Measurements from ENCODE around the gene GPR132. TPM values are rescaled to one million over a fixed set of nuclear protein-coding genes. Genes with fewer than 3 reads are reported as not detected.
A peak's percentile ranks its signal among the peaks of the same experiment; 100 is the strongest.
"Not testable (repeated sequence)": the region's sequence is repeated elsewhere in the genome, so short reads cannot be mapped to it uniquely, and the experiment has no call there.

The GPR132 gene
- total RNA-seq, 1 donor from 2014 or later = 1.3 TPM

DNA sequence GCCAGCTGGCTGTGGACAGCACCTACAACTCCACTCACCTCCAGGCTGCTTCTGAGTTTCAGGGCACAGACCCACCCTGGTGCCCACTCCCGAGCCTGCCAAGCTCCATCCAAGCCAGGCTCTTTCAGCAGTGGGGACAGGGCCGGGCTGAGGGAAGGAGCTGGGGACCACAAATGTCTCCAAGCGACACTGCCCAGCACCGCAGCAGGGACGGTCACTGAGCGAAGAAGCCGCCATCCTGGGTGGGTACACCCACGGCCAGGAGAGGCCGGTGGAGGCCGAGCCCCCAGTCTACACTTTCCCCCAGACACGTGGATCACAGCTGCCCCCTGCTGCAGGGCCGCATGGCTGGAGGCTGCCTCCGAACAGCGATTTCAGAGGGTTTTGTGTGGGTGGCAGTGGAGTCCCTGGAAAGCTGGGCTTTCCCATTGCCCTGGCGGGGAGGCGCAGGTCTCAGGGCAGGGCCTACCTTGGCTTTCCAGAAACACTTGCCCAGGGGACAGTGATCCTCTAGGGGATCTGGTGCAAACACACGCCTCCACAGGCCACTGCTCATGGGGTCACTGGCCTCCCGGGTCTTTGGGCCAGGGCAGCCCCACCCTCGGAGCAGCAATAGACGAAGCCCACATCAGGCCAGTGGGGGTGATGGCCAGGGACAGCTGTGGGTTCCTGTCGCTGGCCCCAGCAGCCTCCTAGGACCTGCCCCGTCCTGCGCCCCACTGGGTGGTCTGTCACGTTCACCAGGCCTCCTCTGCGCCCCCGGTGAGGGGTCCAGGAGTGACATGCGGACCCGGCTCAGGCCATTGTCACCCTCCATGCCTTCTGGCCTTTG lies 1.2 kb upstream of the GPR132 start:
- no peak for ATAC-seq

DNA sequence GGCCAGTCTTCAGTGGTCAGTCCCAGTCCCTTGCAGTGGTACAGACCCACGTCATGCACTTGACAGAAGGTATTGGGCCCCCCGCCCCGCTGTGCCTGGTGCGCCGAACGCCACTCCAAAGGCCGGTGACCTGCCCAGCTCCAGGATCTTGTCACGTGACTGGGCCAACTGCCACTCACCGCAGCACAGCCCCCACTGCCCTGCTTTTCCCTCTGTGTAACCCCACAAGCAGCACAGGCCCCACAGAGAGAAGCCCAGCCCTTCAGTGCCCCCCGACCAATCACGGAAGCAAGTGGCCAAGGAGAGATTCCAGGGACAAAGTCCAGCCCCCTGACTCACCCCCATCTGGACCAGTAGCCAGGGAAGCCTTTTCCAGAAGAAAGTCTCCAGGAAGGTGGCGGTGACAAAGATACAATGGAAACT lies 498 bp downstream of the GPR132 start:
- DNase-seq (peak; percentile 45), ATAC-seq (peak; percentile 10)

More for the DNA sequence above, 1.2 kb upstream of the GPR132 start:
- intact Hi-C loops (cut with micrococcal nuclease) = no loop called here
- no peak for DNase-seq

DNA sequence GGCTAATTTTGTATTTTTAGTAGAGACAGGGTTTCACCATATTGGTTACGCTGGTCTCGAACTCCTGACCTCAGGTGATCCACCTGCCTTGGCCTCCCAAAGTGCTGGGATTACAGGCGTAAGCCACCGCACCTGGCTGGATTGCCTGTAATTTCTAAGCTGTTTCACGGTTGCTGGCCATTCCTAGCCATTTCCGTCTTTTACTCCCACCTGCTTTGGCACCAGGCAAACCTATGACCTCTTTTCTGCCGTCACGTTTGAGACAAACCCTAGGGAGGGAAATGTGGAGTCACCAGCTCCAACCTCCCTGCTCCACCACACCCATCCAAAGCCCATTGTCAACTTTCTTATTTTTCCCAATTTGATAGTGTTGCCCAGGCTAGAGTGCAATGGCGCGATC lies 1.2 kb downstream of the GPR132 start:
- ATAC-seq (no peak), DNase-seq (peak; percentile 9)
- intact Hi-C loops (cut with micrococcal nuclease) = no loop called here

More for the DNA sequence above, 498 bp downstream of the GPR132 start:
- intact Hi-C loops (cut with micrococcal nuclease) = no loop called here

DNA sequence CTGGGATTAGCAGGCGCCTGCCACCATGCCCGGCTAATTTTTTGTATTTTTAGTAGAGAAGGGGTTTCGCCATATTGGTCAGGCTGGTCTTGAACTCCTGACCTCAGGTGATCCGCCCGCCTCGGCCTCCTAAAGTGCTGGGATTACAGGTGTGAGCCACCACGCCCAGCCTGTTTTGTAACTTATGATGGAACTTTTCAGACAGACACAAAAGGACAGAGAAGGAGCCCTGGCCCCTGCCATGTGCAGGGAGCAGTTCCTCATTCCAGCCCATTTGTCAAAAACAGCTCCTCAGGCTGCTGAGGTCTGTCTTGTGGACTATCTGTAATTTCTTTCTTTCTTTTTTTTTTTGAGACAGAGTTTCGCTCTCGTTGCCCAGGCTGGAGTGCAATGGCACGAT lies 1.7 kb downstream of the GPR132 start:
- DNase-seq = peak; percentile 23
- intact Hi-C loops (cut with micrococcal nuclease); ATAC-seq: not testable (repeated sequence)

DNA sequence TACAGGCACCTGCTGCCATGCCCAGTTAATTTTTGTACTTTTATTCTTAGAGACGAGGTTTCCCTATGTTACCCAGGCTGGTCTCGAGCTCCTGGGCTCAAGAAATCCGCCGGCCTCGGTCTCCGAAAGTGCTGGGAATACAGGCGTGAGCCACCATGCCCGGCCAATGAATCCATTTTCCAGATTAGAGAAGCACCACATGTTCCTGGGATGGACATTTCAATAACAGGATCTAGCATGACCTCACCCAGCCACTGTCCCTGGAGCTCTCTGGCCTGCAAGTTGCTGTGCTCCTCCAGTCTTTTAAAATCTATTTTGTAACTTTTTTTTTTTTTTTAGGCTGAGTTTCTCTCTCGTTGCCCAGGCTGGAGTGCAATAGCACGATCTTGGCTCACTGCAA lies 2.2 kb downstream of the GPR132 start:
- DNase-seq (peak; percentile 34), ATAC-seq (peak; percentile 16)
- intact Hi-C loops (cut with micrococcal nuclease) = no loop called here

DNA sequence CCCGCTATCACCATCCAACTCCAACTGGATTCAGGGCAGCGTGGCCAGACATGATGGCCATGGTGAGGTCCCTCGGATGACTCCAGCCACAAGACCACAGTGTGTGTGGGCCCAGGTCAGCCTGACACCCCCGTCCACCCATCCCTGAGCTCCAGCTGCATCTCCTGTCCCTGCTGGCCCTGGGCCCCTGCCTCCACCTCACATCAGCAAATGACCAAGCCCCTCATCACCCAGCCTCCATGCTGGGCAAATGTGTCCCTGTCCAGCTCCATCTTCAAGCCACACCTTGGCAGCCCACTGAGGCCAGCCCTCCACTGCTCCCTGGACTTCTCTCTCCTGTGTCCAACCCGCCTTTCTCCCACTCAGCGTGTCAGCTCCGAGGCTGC lies 3.2 kb downstream of the GPR132 start:
- no peak for ATAC-seq

DNA sequence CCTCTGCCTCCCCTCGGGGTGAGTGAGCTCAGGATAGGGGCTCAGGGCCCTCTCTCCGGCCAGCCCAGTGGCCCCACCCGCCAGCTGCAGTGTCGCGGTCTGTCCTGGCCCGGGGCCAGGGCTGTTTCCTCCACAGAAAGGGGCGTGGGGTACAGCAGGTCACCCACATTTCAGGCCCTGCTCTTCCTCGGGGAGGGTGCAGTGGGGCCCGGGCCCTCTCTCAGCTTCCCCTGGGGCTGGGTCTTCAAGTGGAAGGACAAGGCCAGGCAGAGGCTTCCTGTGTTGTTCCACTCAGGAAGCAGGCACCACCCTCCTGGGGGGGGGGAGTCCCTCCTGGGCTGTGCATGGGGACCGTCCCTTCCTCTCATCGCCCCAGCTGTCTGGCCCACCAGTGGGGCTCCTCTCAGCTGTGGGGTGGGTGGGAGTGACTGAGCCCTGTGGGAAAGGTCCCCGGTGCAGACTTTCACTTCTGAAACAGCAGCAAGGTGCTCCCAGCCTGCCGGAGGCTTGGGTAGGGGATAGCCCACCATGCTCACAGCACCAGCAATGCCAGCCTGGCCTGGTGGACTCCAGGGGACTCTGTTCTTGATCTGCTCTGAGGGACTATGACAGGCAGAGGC lies 3.7 kb downstream of the GPR132 start:
- peak; percentile 63 for ATAC-seq
- intact Hi-C loops (cut with micrococcal nuclease) = no loop called here
- peak; percentile 80 for DNase-seq

More for the DNA sequence above, 3.2 kb downstream of the GPR132 start:
- peak; percentile 27 for DNase-seq
- intact Hi-C loops (cut with micrococcal nuclease) = no loop called here

DNA sequence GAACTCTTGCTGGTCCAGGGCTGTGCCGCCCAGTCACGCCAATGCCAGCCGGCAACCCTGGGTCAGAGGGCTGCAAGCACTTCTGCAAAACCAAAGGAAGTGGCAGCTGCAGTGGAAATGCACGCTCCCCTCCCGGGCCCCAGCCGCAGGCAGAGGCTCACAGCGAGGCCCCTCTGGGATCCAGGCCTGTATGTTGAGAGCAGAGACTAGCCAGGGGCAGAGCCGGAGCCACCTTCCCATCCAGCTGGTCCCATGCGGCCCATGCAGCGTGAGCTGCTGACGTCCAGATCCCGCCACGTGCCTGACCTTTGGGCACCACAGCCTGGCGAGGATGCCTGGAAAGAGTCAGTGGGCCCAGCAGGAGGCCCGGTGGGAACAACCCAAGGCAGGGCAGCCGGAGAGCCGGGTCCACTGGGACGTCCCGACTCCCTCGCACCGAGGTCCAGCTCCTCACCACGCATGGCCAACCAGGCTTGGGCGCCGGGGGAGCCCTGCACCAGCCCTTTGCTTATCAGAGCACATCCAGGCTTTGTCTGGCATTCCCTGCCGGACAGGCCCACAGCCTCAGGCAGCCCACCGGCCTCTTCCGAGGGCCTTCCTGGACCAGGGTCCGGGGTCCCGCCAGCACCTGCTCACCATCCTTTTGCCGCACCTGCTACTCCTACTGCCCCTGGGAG lies 4.3 kb downstream of the GPR132 start:
- ATAC-seq (peak; percentile 46), DNase-seq (peak; percentile 68)
- intact Hi-C loops (cut with micrococcal nuclease) = no loop called here

DNA sequence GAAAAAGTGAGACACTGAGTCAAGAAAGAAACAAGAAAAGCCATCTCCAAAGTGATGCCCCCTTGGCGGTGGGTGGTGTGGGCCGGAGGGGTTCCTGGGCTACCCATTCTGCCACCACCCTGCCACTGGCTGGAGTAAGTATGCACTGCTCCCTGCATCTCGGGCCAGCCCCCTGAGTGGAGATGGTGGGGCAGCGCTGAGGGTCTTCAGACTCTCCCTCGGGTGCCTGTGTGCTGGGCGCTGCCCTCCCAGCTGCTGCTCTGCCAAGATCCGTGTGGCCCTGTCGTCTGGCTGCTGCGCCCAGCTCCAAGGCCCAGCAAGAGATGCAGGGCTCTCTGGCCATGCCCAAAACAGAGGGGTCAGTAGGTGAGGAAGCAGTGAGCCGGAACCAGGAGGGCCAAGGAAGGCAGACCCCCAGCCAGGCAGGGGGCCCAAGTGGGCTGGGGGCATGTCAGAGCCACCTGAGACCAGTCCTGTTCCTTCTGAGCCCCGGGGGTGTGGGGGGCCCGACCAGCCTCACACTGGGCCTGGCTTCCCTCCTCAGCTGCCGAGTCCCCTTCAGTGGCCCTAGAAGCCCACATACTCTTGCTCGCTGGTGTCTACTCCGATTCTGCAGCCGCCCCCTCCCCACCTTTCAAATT lies 5.2 kb downstream of the GPR132 start:
- DNase-seq = peak; percentile 26
- ATAC-seq = no peak

DNA sequence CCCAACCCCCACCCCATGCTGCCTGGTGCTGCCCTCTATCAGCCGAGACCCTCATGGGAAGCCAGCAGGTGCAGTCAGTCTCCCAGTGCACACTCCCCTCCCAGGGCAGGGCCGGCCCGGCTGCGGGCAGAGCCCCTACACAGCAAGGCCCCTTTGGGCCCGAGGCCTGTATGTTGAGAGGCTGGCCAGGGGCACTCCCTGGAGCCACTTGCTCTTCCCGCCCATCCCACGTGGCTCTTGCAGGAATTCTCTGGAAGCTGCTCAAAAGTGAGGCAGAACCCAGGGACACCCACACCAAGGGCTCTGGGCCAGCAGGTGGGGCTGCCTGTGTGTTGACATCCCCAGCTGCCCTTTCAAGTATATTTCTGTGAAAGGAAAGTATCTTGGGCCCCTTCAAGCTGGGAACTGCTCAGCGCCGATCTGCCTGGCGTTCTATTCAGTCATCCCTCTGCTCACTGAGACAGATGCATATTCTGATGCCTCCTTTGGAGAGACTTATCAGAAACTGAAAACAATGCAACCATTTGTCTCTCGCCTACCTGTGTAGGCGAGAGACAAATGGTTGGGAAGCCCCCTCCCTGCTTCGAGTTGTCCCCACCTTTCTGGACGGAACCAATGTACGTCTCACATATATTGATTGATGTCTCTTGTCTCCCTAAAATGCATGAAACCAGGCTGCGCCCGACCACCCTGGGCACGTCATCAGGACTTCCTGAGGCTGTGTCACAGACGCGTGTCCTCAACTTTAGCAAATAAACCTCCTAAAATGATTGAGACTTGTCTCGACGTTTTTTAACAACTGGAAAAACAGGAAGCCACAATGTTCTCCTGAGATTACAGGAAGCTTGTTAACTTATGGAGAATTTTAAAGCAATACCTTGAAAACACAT lies 6.0 kb downstream of the GPR132 start:
- peak; percentile 46 for DNase-seq
- ATAC-seq = peak; percentile 22
- intact Hi-C loops (cut with micrococcal nuclease) = no loop called here

More for the DNA sequence above, 5.2 kb downstream of the GPR132 start:
- intact Hi-C loops (cut with micrococcal nuclease) = no loop called here

DNA sequence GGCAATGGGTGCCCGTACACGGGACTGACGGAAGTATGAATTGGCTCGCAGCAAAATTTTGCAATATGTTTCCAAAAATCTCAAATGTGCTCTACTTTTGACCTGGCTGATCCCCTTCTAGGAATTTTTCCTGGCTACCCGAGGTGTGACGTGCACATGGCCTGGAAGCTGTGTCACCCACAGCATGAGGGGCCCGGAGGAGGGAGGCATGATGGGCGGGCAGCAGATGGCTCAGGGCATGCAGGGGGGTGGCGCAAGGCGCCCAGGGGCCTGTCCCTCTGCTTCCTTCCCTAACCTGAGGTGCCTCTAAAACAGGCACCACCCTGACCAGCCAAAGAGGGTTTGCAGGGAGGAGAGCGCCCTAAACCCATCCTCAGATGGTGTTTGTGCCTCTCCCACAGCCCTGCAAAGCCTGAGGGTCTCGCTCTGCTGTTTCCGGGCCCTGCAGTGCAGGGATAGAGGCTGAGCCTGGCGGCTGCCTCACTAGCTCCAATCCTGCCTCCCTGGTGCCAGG lies 6.7 kb downstream of the GPR132 start:
- DNase-seq = peak; percentile 27
- no peak for ATAC-seq
- intact Hi-C loops (cut with micrococcal nuclease) = no loop called here

DNA sequence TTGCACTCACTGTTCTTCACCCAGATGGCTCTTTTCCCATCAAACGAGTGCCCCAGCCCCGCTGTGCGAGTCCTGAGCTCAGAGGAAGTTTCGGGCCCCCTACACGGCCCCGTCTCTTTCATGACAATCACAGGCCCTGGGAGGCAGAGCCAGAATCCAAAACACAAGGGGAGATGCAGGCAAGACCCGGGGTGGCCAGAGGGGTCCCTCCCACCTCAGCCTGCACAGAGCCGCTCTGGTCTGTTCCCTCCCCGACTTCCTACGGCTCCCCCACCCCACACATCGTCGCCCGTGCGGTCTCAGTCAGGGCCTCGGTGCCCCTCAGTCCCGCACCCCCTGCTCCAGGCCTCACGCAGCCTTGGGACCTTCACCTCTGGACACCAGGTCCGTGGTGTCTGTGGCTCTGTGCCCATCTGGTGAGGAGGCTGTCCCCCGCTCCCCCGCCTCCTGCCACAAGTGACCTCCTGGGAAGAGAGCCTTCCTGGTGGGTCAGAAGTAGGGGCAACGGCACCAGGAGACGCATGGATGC lies 8.9 kb downstream of the GPR132 start:
- DNase-seq (peak; percentile 1), ATAC-seq (no peak)

DNA sequence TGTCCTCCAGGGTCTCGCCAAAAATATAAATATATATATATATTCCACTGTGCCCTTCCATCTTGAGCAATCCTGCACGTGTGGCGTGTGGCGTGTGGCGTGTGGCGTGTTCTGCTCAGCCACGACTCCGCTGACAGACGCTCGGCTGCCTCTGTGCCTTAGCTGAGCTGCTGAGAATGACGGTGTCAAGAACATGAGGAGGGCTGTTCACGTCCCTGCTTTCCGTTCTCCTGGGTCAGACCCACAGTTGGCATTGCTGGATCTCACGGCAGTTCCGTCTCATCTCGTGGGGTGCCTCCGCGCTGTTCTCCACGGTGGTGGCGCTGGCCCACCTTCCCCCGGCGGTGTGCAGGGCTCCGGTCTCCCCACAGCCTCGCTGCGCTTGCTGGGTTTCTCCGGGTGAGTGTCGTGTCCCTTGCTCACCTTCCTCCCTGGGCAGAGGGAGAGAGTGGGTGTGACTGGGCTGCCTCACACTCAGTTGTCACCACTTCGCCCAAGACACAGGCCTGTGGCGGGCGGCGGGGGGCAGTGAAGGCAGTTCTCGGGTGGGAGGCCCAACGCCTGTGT lies 9.4 kb downstream of the GPR132 start:
- ATAC-seq = no peak
- intact Hi-C loops (cut with micrococcal nuclease) = no loop called here
- DNase-seq = no peak

More for the DNA sequence above, 8.9 kb downstream of the GPR132 start:
- intact Hi-C loops (cut with micrococcal nuclease) = no loop called here

DNA sequence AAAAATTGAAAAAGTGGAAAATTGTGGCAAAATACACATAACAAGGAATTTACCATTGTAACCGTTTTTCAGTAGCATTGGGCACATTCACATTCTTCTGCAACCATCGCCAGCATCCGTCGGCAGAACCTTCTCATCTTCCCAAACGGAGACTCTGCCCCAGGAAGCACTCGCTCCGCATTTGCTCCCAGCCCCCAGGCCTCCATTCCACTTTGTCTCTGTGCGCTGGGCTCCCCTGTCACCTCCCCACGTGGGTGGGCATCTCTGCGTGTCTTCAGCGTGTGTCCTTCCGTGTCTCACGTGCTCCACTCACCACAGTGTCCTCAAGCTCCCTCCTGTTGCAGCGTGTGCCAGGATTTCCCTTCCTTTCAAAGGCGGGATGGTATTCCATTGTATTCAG lies 9.9 kb downstream of the GPR132 start:
- ATAC-seq (no peak), DNase-seq (no peak)
- intact Hi-C loops (cut with micrococcal nuclease) = no loop called here

DNA sequence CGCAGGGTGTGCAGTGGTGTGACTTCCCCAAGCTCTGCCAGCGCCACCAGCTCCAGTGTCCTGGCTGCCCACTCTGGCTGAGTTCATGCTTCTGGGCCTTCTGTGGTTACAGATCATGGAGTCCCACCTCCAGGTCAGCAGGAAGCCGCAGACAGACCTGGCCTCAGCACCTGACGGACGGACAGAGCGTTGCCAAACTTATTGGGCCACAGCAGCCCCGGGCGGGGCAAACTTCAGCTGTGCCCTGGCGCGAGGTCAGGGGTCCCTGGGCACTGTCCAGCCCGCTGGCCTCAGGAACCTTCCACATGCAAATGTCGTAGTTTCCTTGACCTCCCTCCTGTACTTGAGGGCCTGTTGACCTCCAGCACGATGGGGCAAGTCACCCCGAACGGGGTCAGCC lies 11.2 kb downstream of the GPR132 start:
- ATAC-seq = no peak
- DNase-seq = peak; percentile 5
- intact Hi-C loops (cut with micrococcal nuclease) = no loop called here

DNA sequence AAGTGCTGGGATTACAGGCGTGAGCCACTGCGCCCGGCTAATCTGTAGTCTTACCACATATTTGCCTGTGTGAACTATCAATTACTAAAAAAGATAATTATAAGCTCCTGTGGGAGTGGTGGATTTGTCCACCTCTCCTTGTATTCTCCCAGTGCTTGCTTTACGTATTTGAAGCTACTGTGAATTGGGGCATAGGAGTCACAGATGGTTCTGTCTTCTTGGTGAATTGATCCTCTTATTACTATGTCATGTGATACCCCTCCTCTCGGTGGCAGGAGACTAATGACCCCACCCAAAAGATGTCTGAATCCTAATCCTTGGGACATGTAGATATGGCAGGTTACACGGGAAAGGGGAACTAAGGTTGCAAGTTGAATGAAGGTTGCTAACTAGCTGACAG lies 11.8 kb downstream of the GPR132 start:
- intact Hi-C loops (cut with micrococcal nuclease) = no loop called here
- ATAC-seq (no peak), DNase-seq (no peak)

DNA sequence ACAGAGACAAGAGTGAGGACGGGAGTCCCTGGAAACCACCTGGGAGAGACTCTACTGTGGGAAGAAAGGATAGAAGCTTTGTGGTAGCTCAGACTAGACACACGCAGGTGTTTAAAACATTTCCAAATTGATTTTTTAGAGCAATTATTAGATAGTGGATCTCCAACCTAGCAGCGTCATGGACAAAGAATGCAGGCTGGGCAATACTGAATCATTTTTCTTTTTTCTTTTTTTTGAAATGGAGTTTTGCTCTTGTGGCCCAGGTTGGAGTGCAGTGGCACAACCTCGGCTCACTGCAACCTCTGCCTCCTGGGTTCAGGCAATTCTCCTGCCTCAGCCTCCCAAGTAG lies 13.1 kb downstream of the GPR132 start:
- no peak for ATAC-seq
- DNase-seq = no peak
- intact Hi-C loops (cut with micrococcal nuclease) = no loop called here
